GM12874 (cell line): ENCODE measurements around the gene RNF157.

Source experiments
- CTCF ChIP-seq: IDR thresholded peaks from 2 replicates; pipeline ENCODE4 v1.5.1; 2011; ENCODE audit warnings: low read depth, mild to moderate bottlenecking, control low read depth, low read length, moderate library complexity; ENCODE audit not compliant: insufficient read depth

Gene RNF157

GRCh38 chr17:76154292-76154691 lies 86.0 kb downstream of the RNF157 start:
- TF ChIP-seq CTCF: no peak

GRCh38 chr17:76153640-76154039 lies 86.7 kb downstream of the RNF157 start:
- 0 out of 2 replicates have a peak, but pooled peaks have one; percentile 11 for TF ChIP-seq CTCF

DNA sequence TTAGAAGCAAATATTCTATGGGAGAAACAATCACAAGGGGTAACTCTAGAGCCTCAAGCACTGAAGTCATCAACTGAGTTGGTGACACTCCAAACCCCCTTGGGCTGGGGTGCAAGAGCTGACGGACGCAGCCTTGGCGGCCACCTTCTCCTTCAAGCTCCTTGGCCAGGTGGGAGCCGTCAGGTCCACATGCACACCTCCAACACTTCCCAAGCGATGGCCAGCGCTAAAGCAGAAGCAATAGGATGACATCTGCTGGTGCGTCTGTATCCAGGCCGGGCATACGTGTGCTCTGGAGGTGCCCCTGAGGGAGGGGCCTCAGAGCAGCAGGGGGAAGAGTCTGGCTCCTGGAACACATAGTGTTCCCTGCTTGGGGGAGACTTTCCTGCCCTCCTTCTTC lies 87.1 kb downstream of the RNF157 start:
- no peak for TF ChIP-seq CTCF

DNA sequence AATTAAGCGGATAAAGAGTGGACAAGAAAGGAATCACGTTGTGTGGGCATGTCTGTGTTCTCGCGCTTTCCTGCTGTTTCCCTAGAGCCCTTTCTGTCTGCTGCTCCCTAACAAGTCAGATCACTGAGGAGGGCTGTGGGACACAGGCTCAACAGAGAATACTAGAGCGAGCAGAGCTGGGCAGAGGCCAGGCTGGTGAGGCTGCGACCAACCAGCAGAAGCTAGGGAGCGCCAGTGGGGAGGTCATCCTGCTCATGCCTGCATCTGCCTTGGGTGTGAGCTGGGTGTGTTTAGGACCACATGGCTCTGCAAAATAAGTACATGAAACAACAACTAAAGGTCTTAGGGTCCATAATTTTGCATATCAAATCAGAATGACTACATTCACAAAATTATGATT lies 87.7 kb downstream of the RNF157 start:
- no peak for TF ChIP-seq CTCF

GRCh38 chr17:76151896-76152454 lies 88.3 kb downstream of the RNF157 start:
- TF ChIP-seq CTCF: no peak

DNA sequence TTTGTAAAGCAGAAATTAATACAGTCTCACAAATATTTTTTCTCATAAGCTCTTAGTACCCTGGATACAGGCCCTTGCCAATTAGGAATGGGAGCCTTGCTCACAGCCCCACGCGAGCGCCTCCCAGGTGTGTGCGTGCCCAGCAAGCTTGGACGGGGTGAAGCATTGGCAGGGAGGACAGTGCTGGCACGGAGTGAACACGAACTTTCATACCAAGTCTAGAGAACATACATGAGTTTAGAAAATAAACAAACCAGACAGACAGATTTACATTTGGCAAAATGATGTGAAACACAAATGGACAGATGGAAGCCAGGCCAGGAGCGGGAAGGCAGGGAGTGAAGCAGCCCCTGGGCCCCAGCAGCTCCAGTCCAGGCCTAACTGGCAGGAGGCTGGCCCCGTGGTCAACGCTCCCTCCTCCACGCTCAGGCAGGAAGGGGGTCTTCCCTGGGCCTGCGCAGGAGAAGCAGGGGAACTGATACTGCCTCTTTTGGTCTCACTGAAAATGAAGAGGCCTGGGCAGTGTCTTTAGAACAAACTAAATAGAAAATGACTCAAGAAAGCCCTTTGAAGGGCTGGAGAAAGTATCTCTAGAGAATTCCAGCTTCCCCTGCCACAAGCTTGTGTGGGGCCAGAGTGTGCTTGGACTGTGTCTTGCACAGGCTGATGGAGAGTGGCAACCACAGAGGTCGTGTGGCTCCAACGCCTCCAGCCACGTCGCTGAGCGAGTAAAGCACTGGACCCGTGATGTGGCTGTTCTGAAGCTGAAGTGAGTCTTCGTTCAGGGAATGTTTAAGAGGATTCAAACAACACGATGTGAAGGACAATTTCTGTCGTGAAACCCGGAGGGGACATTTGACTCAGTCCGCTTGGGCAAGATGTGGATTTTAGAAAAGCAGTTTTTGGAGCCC lies 89.3 kb downstream of the RNF157 start:
- TF ChIP-seq CTCF: no peak

DNA sequence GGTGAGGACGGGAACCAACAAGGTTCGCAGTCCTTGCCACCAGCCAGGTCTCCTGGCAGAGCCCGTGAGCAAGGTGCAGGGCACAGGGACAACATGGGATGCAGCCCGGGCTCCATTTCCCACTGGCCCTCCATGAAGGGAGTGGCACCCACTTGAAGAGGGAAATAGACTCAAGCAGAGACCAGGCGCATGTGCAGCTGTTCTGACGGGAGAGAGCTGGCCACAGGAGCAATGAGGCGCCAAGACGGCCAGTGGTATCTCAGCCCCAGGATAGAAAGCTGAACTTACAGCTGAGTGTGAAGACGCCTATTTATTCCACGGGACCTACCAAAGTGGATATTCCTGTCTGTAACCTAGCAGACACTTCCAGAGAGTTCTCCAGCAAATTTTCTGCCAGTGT lies 91.1 kb downstream of the RNF157 start:
- no peak for TF ChIP-seq CTCF
